Neural cell (in vitro differentiated cells): ENCODE results near the gene TRAPPC10.

ENCODE experiments used
- CTCF ChIP-seq: fragments of 450-650 bp; IDR thresholded peaks from 2 replicates; pipeline ENCODE4 v1.5.1; 2014; ENCODE audit warnings: antibody characterized with exemption, mild to moderate bottlenecking, moderate library complexity; ENCODE audit not compliant: poor library complexity, severe bottlenecking
- EZH2 ChIP-seq: fragments of 200-600, 300-800 bp; shearing (Covaris generic), sonication (generic); IDR thresholded peaks from 2 replicates; pipeline ENCODE4 v1.6.1; 2014; ENCODE audit warnings: antibody characterized with exemption, low read length, borderline replicate concordance, mild to moderate bottlenecking; ENCODE audit not compliant: insufficient read depth, poor library complexity, severe bottlenecking
- MXI1 ChIP-seq: fragments of 450-650 bp; conservative IDR thresholded peaks from 2 replicates; pipeline ENCODE4 v1.6.1; 2014; ENCODE audit warnings: antibody characterized with exemption, mild to moderate bottlenecking; ENCODE audit not compliant: poor library complexity, severe bottlenecking
- POLR2AphosphoS5 ChIP-seq: IDR thresholded peaks from 2 replicates; pipeline ENCODE4 v1.6.1; 2012
- REST ChIP-seq: IDR thresholded peaks from 2 replicates; pipeline ENCODE4 v1.6.1; 2012; ENCODE audit warnings: borderline replicate concordance
- SMC3 ChIP-seq: fragments of 450-650 bp; conservative IDR thresholded peaks from 2 replicates; pipeline ENCODE4 v1.6.1; 2014; ENCODE audit warnings: antibody characterized with exemption, mild to moderate bottlenecking, moderate library complexity; ENCODE audit not compliant: poor library complexity
- TAF1 ChIP-seq: IDR thresholded peaks from 2 replicates; pipeline ENCODE4 v1.6.1; 2012; ENCODE audit warnings: low read depth

GRCh38 chr21:44006017-44006619, 6.0 kb upstream of the TRAPPC10 start:
- TF ChIP-seq CTCF (no peak), POLR2AphosphoS5 (no peak), SMC3 (no peak), EZH2 (no peak), REST (no peak), MXI1 (no peak), TAF1 (no peak)
